CD14-positive monocyte (primary cell): Measurements from ENCODE around the gene ISG15. TPM values are rescaled to one million over a fixed set of nuclear protein-coding genes. Genes with fewer than 3 reads are reported as not detected.
A peak's percentile ranks its signal among the peaks of the same experiment; 100 is the strongest.

Experiments used
- DNase-seq, 3 donors: peaks; one replicate each; pipeline ENCODE4 v3.0.0-alpha.2; 2011 to 2022
- H2AFZ ChIP-seq: 2 replicates; pipeline ENCODE4 v1.6.0; 2012; ENCODE audit warnings: mild to moderate bottlenecking, low read depth, low read length, inconsistent platforms; ENCODE audit not compliant: insufficient read depth, poor library complexity, severe bottlenecking
- H3K27ac ChIP-seq, 2 donors: 1 replicate in 1 of 2; 2 replicates in 1 of 2; pipeline ENCODE4 v1.5.1; 2012 to 2013; ENCODE audit warnings: low read length in 2 of 2, control low read depth in 1 of 2, inconsistent platforms in 1 of 2, low read depth in 1 of 2, mild to moderate bottlenecking in 1 of 2
- H3K27me3 ChIP-seq, 2 donors: one replicate each; pipeline versions ENCODE4 v1.6.0 to v1.6.1; 2011 to 2013; ENCODE audit warnings: low read length in 2 of 2; ENCODE audit not compliant: control insufficient read depth in 2 of 2, insufficient read depth in 2 of 2
- H3K36me3 ChIP-seq, 2 donors: replicated peaks in 1 of 2; 1 replicate in 1 of 2; 2 replicates in 1 of 2; pipeline versions ENCODE4 v1.5.1 to v1.6.1; 2012 to 2013; ENCODE audit warnings: low read length in 2 of 2, control low read depth in 1 of 2, inconsistent platforms in 1 of 2, mild to moderate bottlenecking in 1 of 2; ENCODE audit not compliant: insufficient read depth in 2 of 2, control insufficient read depth in 1 of 2
- H3K4me1 ChIP-seq, 2 donors: 1 replicate in 1 of 2; 2 replicates in 1 of 2; pipeline versions ENCODE4 v1.5.1 to v1.6.1; 2012 to 2013; ENCODE audit warnings: low read length in 2 of 2, control low read depth in 1 of 2, inconsistent platforms in 1 of 2, mild to moderate bottlenecking in 1 of 2, moderate library complexity in 1 of 2; ENCODE audit not compliant: insufficient read depth in 2 of 2, control insufficient read depth in 1 of 2
- H3K4me2 ChIP-seq: replicated peaks from 2 replicates; pipeline ENCODE3; 2012; ENCODE audit warnings: low read length, moderate library complexity, mild to moderate bottlenecking; ENCODE audit not compliant: poor library complexity, severe bottlenecking; ENCODE audit errors: extremely low read depth
- H3K4me3 ChIP-seq, 3 experiments: fragments of 200-600 bp in 1 of 3; sonication (generic) in 1 of 3; replicated peaks in 1 of 3; 1 replicate in 2 of 3; 2 replicates in 1 of 3; pipeline ENCODE4 v1.5.1; 2011 to 2013; ENCODE audit warnings: low read length in 3 of 3, mild to moderate bottlenecking in 3 of 3, control low read depth in 2 of 3, low read depth in 2 of 3, inconsistent platforms in 1 of 3, moderate library complexity in 1 of 3
- H3K79me2 ChIP-seq: 2 replicates; pipeline ENCODE4 v1.6.0; 2012; ENCODE audit warnings: mild to moderate bottlenecking, control low read depth, inconsistent platforms, low read length, moderate library complexity; ENCODE audit not compliant: insufficient read depth
- H3K9ac ChIP-seq: 2 replicates; pipeline ENCODE4 v1.6.0; 2017; ENCODE audit warnings: low read length, mild to moderate bottlenecking; ENCODE audit not compliant: insufficient read depth, poor library complexity, severe bottlenecking
- H3K9me3 ChIP-seq, 2 donors: replicated peaks in 1 of 2; 1 replicate in 1 of 2; 2 replicates in 1 of 2; pipeline versions ENCODE4 v1.5.1 to v1.6.1; 2012 to 2013; ENCODE audit warnings: low read length in 2 of 2, control low read depth in 1 of 2; ENCODE audit not compliant: control insufficient read depth in 1 of 2, insufficient read depth in 1 of 2
- H4K20me1 ChIP-seq: 2 replicates; pipeline ENCODE4 v1.6.0; 2012; ENCODE audit warnings: mild to moderate bottlenecking, low read length, control low read depth, moderate library complexity; ENCODE audit not compliant: insufficient read depth
- H3K27ac Mint-ChIP-seq, 7 donors: one replicate each; pipeline ENCODE4 v1.8.0; 2020; ENCODE audit warnings: mild to moderate bottlenecking in 7 of 7, mixed read lengths in 7 of 7, moderate library complexity in 6 of 7, inconsistent platforms in 2 of 7
- H3K27me3 Mint-ChIP-seq, 3 donors: one replicate each; pipeline ENCODE4 v1.8.0; 2021 to 2022; ENCODE audit warnings: low read depth in 3 of 3, mild to moderate bottlenecking in 3 of 3, mixed read lengths in 3 of 3, moderate library complexity in 3 of 3, inconsistent platforms in 1 of 3
- H3K36me3 Mint-ChIP-seq, 2 donors: one replicate each; pipeline ENCODE4 v1.8.0; 2020; ENCODE audit warnings: mixed read lengths in 2 of 2, inconsistent platforms in 1 of 2, mild to moderate bottlenecking in 1 of 2
- H3K4me1 Mint-ChIP-seq: one replicate; pipeline ENCODE4 v1.8.0; 2020; ENCODE audit warnings: mild to moderate bottlenecking, mixed read lengths
- H3K4me3 Mint-ChIP-seq, 2 donors: one replicate each; pipeline ENCODE4 v1.8.0; 2020; ENCODE audit warnings: mild to moderate bottlenecking in 2 of 2, mixed read lengths in 2 of 2, moderate library complexity in 1 of 2
- H3K9me3 Mint-ChIP-seq, 7 donors: one replicate each; pipeline ENCODE4 v1.8.0; 2020 to 2022; ENCODE audit warnings: mixed read lengths in 7 of 7, mild to moderate bottlenecking in 6 of 7, moderate library complexity in 6 of 7, inconsistent platforms in 2 of 7
- CTCF ChIP-seq: fragments of 200-600 bp; IDR thresholded peaks from one replicate; pipeline ENCODE4 v1.8.0; 2022; ENCODE audit warnings: antibody characterized with exemption, mild to moderate bottlenecking
- WGBS: methylation state at CpG from one replicate; pipeline ENCODE4 v1.1.5; 2013; ENCODE audit warnings: missing lambda C conversion rate; ENCODE audit not compliant: insufficient coverage; 5-methylcytosine and 5-hydroxymethylcytosine counted together
- intact Hi-C, 2 donors: fragments of 100-400 bp; cut with micrococcal nuclease; formaldehyde crosslinking; loops; one replicate each; pipeline versions ENCODE4 v1.15.0 to v1.15.1; 2023
- polyA plus RNA-seq, 3 donors: library from polyadenylated mRNA; depleted of rRNA in 1 of 3; unstranded in 2 of 3; stranded (reverse) in 1 of 3; fragments of 300-500 nt in 2 of 3; fragments of >200 nt in 1 of 3; fragmentation: Illumina TruSeq in 2 of 3; gene quantifications; 1 replicate in 2 of 3; 2 replicates in 1 of 3; pipeline ENCODE4 v1.2.3, GENCODE V29; 2012 to 2021

The ISG15 gene
- polyA plus RNA-seq, 3 donors = 128 to 241 (median 145) TPM

- intact Hi-C loops = loop anchor here in 1 of 2 donors (5.0 to 10.0 kb wide), 3 partner anchors 34 to 202 kb away; partner anchors contain the start of genes B3GALT6, C1orf159 and SDF4
- Mint-ChIP-seq H3K9me3 (peaks cover 0 to 13% (median 6%) of the 10 kb centered on the region in 7 donors), H3K4me3 (peak overlapping the region; percentile 39 to 72), H3K36me3 (peaks cover 1 to 4% of the 10 kb centered on the region in 2 donors), H3K27me3 (peaks cover 31 to 51% (median 46%) of the 10 kb centered on the region in 3 donors), H3K27ac (no peak overlapping the region), H3K4me1 (peaks cover 8% of the 10 kb centered on the region)
- peaks cover 8 to 56% of the 10 kb centered on the region in 2 donors for H3K27me3 ChIP-seq
- no peaks in the 10 kb centered on the region for H3K79me2 ChIP-seq
- peak overlapping the region; percentile 76 for H3K4me2 ChIP-seq
- H3K9me3 ChIP-seq = peaks cover 2 to 4% of the 10 kb centered on the region in 2 donors
- no peaks in the 10 kb centered on the region for H3K36me3 ChIP-seq
- H3K27ac ChIP-seq = no peak overlapping the region
- TF ChIP-seq CTCF = peak; percentile 90
- peak; percentile 45 to 73 (median 49) for DNase-seq
- H3K4me3 ChIP-seq = peak overlapping the region; percentile 11 to 66 (median 21)
- H3K4me1 ChIP-seq = peaks cover 7 to 19% of the 10 kb centered on the region in 2 donors
- under 1% methylated on average over 69 of the region's 73 CpGs for WGBS
- peak overlapping the region; percentile 32 for H3K9ac ChIP-seq
- H2AFZ ChIP-seq = no peak overlapping the region
- no peaks in the 10 kb centered on the region for H4K20me1 ChIP-seq
Observed at GRCh38 chr1:1033009-1033587, 19.8 kb downstream of the ISG15 start.

DNA sequence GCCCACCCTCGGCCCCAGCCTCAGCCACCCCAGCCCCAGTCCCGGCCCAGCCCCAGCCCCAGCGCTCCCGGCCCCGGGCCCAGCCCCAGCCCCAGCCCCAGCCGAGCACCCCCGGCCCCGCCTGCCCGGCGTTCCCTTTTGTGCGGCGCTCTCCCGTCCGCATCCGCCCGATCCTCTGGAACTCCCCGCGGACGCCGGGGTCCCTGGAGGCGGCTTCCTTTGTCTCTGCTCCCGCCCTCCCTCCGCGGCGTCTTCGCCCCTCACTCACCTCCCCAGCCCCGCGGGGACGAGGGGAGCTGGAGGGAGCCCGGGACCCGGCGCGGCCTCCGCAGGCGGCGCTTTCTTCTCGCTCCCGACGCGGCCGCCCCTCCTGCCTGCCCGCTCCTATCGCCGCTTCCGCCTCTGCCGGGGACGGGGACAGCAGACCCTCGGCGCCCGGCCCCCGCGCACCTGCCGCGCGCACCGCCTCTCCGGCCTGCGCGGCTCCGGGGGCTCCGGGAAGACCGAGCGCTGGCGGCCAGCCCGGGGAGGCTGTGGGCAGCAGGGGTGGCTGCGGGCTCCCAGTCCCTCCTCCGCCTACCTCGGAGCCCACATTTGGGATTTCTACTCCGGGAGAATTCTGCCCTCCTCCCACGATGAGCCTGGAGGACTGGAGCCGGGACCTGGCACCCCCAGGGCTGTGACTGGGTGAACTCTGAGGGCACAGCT lies 20.6 kb downstream of the ISG15 start:
- 1% methylated on average over 68 of the region's 71 CpGs for WGBS
- Histone ChIP-seq H2AFZ (no peak overlapping the region), H3K4me1 (peaks cover 13 to 27% of the 10 kb centered on the region in 2 donors), H3K27me3 (peaks cover 8 to 61% of the 10 kb centered on the region in 2 donors), H3K79me2 (no peaks in the 10 kb centered on the region), H3K4me3 (no peak overlapping the region), H4K20me1 (no peaks in the 10 kb centered on the region), H3K27ac (no peak overlapping the region), H3K9me3 (peaks cover 2 to 4% of the 10 kb centered on the region in 2 donors), H3K9ac (peak overlapping the region; percentile 15), H3K4me2 (peak overlapping the region; percentile 39), H3K36me3 (no peaks in the 10 kb centered on the region)
- Mint-ChIP-seq H3K36me3 (peaks cover 1 to 4% of the 10 kb centered on the region in 2 donors), H3K9me3 (peaks cover 0 to 14% (median 6%) of the 10 kb centered on the region in 7 donors), H3K4me3 (peak overlapping the region in 1 of 2 donors; percentile 71), H3K27ac (no peak overlapping the region), H3K27me3 (peaks cover 34 to 56% (median 52%) of the 10 kb centered on the region in 3 donors), H3K4me1 (peaks cover 15% of the 10 kb centered on the region)
- DNase-seq = no peak
- intact Hi-C loops = loop anchor here in 1 of 2 donors (5.0 to 10.0 kb wide), 3 partner anchors 33 to 201 kb away; partner anchors contain the start of genes B3GALT6, C1orf159 and SDF4
- no peak for TF ChIP-seq CTCF
